Pulmonary artery endothelial cell (primary cell): ENCODE results near the gene COL28A1. TPM values are rescaled to one million over a fixed set of nuclear protein-coding genes. Genes with fewer than 3 reads are reported as not detected.

Source experiments
- DNase-seq: peaks from one replicate; pipeline ENCODE4 v3.0.0-alpha.2; 2011; ENCODE audit warnings: low read depth, low spot score
- total RNA-seq: library from RNA; depleted of rRNA; stranded (reverse); fragments of >200 nt; gene quantifications from 2 replicates; pipeline ENCODE4 v1.2.3, GENCODE V29; 2014

COL28A1 gene
- total RNA-seq, 1 donor from 2014 or later, result not detected

- DNase-seq, result no peak
Observed at GRCh38 chr7:7335215-7335614, 200.5 kb downstream of the COL28A1 start.

DNA sequence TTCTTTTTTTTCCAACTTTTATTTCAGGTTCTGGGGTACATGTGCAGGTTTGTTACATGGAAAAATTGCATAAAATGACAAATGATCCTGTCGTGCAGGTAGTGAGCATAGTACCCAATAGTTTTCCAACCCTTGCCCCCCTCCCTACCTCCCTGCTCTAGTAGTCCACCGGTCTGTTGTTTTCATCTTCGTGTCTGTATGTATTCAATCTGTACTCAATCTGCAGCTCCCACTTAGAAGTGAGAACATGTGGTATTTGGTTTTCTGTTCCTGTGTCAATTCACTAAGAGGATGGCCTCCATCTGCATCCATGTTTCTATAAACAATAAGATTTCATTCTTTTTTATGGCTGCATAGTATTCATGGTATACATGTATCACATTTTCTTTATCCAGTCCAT, 202.1 kb downstream of the COL28A1 start:
- no peak for DNase-seq

DNA sequence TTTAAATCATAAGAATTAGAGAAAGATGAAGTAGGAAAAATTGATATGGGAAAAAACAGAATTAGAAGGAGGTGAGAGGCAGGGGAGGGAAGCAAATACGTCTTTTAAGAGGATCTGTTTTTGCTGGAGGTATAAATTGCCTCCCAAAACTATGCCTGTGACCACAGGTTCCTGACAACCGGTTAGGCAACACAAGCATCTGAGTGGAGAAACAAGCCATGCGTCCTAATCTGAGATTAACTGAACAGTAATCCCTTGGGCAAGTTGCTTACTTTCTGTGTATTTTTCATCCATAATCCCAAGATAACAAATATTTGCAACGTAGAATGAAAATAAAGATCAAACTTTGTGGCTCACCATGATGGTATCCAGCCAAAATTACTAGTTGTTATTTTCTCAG, 204.2 kb downstream of the COL28A1 start:
- DNase-seq, result no peak

- DNase-seq, result no peak
Observed at GRCh38 chr7:7330997-7331396, 204.7 kb downstream of the COL28A1 start.

DNA sequence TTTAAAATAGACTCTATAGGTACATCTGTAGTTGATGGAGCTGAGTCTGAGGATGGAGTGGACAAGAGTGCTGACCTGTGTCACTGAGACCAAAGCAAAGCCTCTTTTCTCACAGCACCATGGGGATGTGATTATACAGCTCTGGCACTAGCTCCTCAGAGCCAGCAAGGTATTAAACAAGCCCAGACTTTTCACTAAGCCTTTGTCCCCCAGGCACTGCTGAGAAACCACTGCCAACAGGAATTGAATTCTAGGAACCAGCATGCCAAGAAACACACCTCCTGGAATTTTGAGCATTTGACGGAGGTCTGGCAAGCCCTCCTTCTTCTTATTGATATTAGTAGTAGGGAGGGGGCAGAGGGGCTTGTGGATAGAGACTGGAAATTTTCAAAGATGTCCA, 206.3 kb downstream of the COL28A1 start:
- no peak for DNase-seq

GRCh38 chr7:7327423-7327822, 208.2 kb downstream of the COL28A1 start:
- no peak for DNase-seq

GRCh38 chr7:7324698-7325097, 211.0 kb downstream of the COL28A1 start:
- DNase-seq, result no peak

DNA sequence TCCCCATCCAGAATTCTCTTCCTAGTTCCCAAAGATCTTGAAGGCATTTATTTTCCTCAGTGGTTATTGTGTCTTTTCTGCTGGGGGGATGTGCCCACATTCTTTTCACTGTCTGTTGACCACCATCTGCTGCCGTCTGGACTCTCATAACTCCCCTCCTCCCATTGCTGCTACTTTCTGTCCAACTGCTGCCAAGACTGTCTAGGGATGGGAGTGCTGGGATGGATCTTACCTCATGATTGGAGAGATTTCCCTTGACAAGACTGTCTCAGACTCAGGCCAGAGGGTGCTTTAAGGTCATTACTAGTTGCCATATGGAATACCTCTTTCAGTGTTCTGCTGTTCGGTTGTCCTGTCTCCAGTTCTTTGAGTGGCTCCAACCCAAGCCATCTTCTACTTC, 211.8 kb downstream of the COL28A1 start:
- no peak for DNase-seq

- no peak for DNase-seq
Observed at GRCh38 chr7:7323352-7323751, 212.3 kb downstream of the COL28A1 start.

DNA sequence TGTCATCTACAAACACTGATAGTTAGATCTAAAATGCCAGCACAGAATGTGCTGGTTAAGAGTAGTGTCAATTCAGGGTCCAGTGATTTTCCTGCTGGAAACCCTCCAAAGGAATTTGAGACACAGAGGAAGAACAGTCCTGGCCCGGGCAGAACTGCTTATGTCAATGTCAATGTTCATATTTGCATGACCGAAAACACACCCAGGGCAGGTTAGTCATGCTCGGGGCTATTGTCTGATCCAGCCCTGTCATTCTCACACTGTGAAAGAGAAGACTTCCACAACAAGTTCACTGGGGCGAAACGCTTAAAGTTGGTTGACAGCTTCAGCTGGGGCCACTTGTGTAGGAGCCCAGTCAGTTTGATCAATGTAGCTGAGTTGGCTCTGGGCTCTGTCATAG, 214.0 kb downstream of the COL28A1 start:
- no peak for DNase-seq

- no peak for DNase-seq
Observed at GRCh38 chr7:7318601-7319000, 217.1 kb downstream of the COL28A1 start.

DNA sequence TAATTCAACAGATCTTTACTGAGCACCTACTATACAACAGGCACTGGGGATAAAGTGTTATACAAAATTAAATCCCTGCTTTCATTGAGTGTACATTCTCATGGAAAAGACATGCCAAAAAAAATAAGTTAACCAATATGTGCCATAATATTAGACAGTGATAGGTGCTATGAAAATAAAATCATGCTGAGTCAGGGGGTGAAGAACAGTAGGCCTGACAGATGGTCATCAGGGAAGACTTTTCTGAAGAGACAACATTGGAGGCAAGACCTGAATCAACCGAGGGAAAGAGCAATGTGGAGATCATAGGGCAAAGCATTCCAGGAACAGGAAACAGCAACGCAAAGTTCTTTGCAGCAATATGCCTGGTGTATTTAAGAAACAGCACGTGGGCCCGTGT, 217.8 kb downstream of the COL28A1 start:
- DNase-seq, result no peak

DNA sequence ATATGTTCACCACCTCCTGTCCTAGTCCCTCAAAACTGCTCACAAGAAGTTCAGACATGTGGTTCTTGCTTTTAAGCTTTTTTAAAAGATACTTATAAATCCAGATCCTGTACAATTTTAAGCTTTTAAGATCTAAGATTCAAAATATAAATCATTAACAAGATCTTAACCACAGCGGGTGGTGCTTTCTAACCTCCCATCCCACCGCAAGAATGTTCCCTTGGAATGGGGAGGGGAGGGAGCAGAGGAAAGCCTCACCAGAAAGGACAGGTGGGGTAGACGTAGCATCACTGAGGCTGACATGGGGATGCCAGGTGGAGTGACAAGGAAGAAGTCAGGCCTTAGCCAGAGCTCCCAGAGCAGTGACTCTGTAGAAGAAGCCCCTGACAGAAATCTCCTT, 219.8 kb downstream of the COL28A1 start:
- no peak for DNase-seq

GRCh38 chr7:7312323-7312722, 223.3 kb downstream of the COL28A1 start:
- no peak for DNase-seq

DNA sequence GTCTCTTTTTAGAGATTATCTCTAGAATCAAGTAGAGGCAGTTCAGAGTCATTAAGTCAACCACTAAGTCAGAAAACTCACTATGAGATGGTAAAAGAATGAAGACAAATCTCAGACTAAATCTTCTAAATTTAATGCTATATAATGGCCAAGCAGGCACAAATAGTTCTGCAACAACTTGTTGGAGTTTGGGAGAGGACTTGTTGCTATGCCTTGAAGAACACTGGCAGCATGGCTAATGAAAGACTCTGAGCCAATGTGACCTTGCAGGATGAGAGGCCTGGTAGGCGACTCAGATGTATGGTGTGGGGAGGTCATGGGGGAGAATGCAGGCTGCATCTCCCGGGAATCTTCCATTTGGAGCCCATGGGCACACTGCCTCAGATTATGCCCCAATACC, 224.7 kb downstream of the COL28A1 start:
- no peak for DNase-seq

- DNase-seq, result no peak
Observed at GRCh38 chr7:7309203-7309602, 226.5 kb downstream of the COL28A1 start.

Other genes with a start within 250 kb of the COL28A1 start
- 27.4 and 30.7 TPM in 2 replicates for gene MIOS, start 31.0 kb upstream of the COL28A1 start, total RNA-seq
- 4.6 and 5.5 TPM in 2 replicates for gene UMAD1, start 104.9 kb upstream of the COL28A1 start, total RNA-seq
- 23.5 and 28.0 TPM in 2 replicates for gene RPA3, start 182.7 kb upstream of the COL28A1 start, total RNA-seq